Stomach (tissue), 4 donors: Measurements from ENCODE around the gene TEX261.

ENCODE experiments used
- CTCF ChIP-seq, 7 experiments: fragments of 450-650 bp in 4 of 7; fragments of 200-600 bp in 3 of 7; sonication (generic) in 3 of 7; IDR thresholded peaks; one replicate each; pipeline ENCODE4 v1.5.1; 2016 to 2019; ENCODE audit warnings: antibody characterized with exemption in 7 of 7, control low read depth in 2 of 7, mild to moderate bottlenecking in 1 of 7
- POLR2AphosphoS5 ChIP-seq, 3 donors: sonication (generic); formaldehyde crosslinking; IDR thresholded peaks; one replicate each; pipeline ENCODE4 v1.6.1; 2016; ENCODE audit warnings: antibody characterized with exemption in 3 of 3

- TF ChIP-seq CTCF (IDR thresholded peaks at IDR 0.05) (no peak), POLR2AphosphoS5 (IDR thresholded peaks at IDR 0.05) (no peak)
Observed at GRCh38 chr2:70994009-70994698, 519 bp downstream of the TEX261 start.
